HCT116 (cell line): ENCODE data around the gene MMP25. TPM values are rescaled to one million over a fixed set of nuclear protein-coding genes. Genes with fewer than 3 reads are reported as not detected.
A peak's percentile ranks its signal among the peaks of the same experiment; 100 is the strongest.

Source experiments
- ATAC-seq: fragments of 200-7000 bp; cut with Tn5 transposase; 2 replicates; pipeline ENCODE4 v1.9.1; 2020; ENCODE audit warnings: mild to moderate bottlenecking, moderate library complexity
- BruUV-seq: library from RNA; stranded (reverse); fragments of 400-500 nt; replicated peaks from 2 replicates; lab custom pipeline; 2021; lab: Mats Ljungman, UMichigan
- CTCF ChIA-PET: fragments of 300-600 bp; sonication (Branson Sonifier 250); formaldehyde crosslinking; loops from one replicate; lab custom pipeline; 2021; ENCODE audit warnings: antibody characterized with exemption; lab: Charles Lee
- POLR2A ChIA-PET: fragments of 300-600, 350-600 bp; sonication (Branson Sonifier 250); formaldehyde crosslinking; loops from one replicate; lab custom pipeline; 2021; ENCODE audit warnings: antibody characterized with exemption; lab: Charles Lee
- RAD21 ChIA-PET, 2 experiments: fragments of 300-600 bp; sonication (Branson Sonifier 250); formaldehyde crosslinking; loops; one replicate each; lab custom pipeline; 2023; ENCODE audit warnings: low total read pairs in 2 of 2; ENCODE audit not compliant: uncharacterized antibody in 2 of 2, unreplicated experiment in 2 of 2, low non-redundant PET in 1 of 2; lab: Charles Lee
- DNase-seq: peaks from one replicate; pipeline ENCODE4 v3.0.0-alpha.2; 2010; ENCODE audit warnings: low read depth, low spot score
- H2AFZ ChIP-seq: fragments of 200-600 bp; shearing (Covaris generic), sonication (generic); 2 replicates; pipeline ENCODE4 v1.6.1; 2017; ENCODE audit warnings: low read depth, mixed run types, mixed read lengths, antibody characterized with exemption, low read length; ENCODE audit not compliant: poor library complexity, severe bottlenecking
- H3K27ac ChIP-seq: 2 replicates; pipeline ENCODE4 v1.5.1; 2012; ENCODE audit warnings: low read depth, low read length
- H3K27me3 ChIP-seq: fragments of 200-600 bp; sonication (generic); 2 replicates; pipeline ENCODE4 v1.6.1; 2016; ENCODE audit warnings: mixed run types, low read length, mixed read lengths; ENCODE audit not compliant: insufficient read depth
- H3K36me3 ChIP-seq, 2 experiments: fragments of 200-500 bp in 1 of 2; fragments of 200-600 bp in 1 of 2; sonication (Bioruptor generic) in 1 of 2; sonication (generic) in 1 of 2; 2 replicates each; pipeline versions ENCODE4 v1.5.1 to v1.6.1; 2014 to 2016; ENCODE audit warnings: low read length in 2 of 2, inconsistent platforms in 1 of 2, mixed read lengths in 1 of 2, mixed run types in 1 of 2; ENCODE audit not compliant: insufficient read depth in 2 of 2, control insufficient read depth in 1 of 2
- H3K4me1 ChIP-seq, 2 experiments: fragments of 200-600 bp in 1 of 2; sonication (generic) in 1 of 2; 2 replicates each; pipeline versions ENCODE4 v1.5.1 to v1.6.1; 2012 to 2017; ENCODE audit warnings: low read length in 2 of 2, inconsistent platforms in 1 of 2, mild to moderate bottlenecking in 1 of 2, mixed read lengths in 1 of 2, mixed run types in 1 of 2, moderate library complexity in 1 of 2; ENCODE audit not compliant: insufficient read depth in 2 of 2, control insufficient read depth in 1 of 2
- H3K4me2 ChIP-seq: fragments of 200-600 bp; sonication (generic); 2 replicates; pipeline ENCODE4 v1.6.1; 2017; ENCODE audit warnings: mixed run types, low read length, mixed read lengths
- H3K4me3 ChIP-seq, 2 experiments: fragments of 200-600 bp in 1 of 2; sonication (generic) in 1 of 2; replicated peaks in 1 of 2; 2 replicates each; pipeline ENCODE4 v1.5.1; 2011 to 2016; ENCODE audit warnings: low read length in 2 of 2, control low read depth in 1 of 2, low read depth in 1 of 2, mild to moderate bottlenecking in 1 of 2, mixed read lengths in 1 of 2, mixed run types in 1 of 2
- H3K79me2 ChIP-seq: fragments of 200-600 bp; sonication (generic); 2 replicates; pipeline ENCODE4 v1.6.1; 2017; ENCODE audit warnings: mild to moderate bottlenecking, mixed run types, low read length, moderate library complexity, mixed read lengths; ENCODE audit not compliant: insufficient read depth
- H3K9ac ChIP-seq: fragments of 200-600 bp; sonication (generic); 2 replicates; pipeline ENCODE4 v1.6.1; 2016; ENCODE audit warnings: low read length, mixed read lengths
- H3K9me2 ChIP-seq: fragments of 200-600 bp; sonication (generic), shearing (Covaris generic); 2 replicates; pipeline ENCODE4 v1.6.1; 2017; ENCODE audit warnings: mixed run types, mild to moderate bottlenecking, moderate library complexity; ENCODE audit not compliant: insufficient read depth
- H3K9me3 ChIP-seq, 2 experiments: fragments of 200-500 bp in 1 of 2; fragments of 200-600 bp in 1 of 2; sonication (Bioruptor generic) in 1 of 2; sonication (generic) in 1 of 2; 2 replicates each; pipeline ENCODE4 v1.6.1; 2014 to 2017; ENCODE audit warnings: low read length in 2 of 2, mixed read lengths in 2 of 2, inconsistent platforms in 1 of 2, low read depth in 1 of 2, mild to moderate bottlenecking in 1 of 2, mixed run types in 1 of 2, moderate library complexity in 1 of 2; ENCODE audit not compliant: control insufficient read depth in 1 of 2, insufficient read depth in 1 of 2
- H4K20me1 ChIP-seq: fragments of 200-600 bp; sonication (generic), shearing (Covaris generic); 2 replicates; pipeline ENCODE4 v1.6.1; 2017; ENCODE audit warnings: mixed run types, mild to moderate bottlenecking, moderate library complexity; ENCODE audit not compliant: insufficient read depth
- CTCF ChIP-seq, 3 experiments: fragments of 200-600 bp in 1 of 3; sonication (generic) in 1 of 3; IDR thresholded peaks in 2 of 3; conservative IDR thresholded peaks in 1 of 3; 2 replicates each; pipeline ENCODE4 v1.5.1; 2012 to 2017; ENCODE audit warnings: low read depth in 2 of 3, low read length in 2 of 3, antibody characterized with exemption in 1 of 3, borderline replicate concordance in 1 of 3, control low read depth in 1 of 3, mild to moderate bottlenecking in 1 of 3, mixed read lengths in 1 of 3, mixed run types in 1 of 3, moderate library complexity in 1 of 3; ENCODE audit not compliant: insufficient read depth in 1 of 3
- EGR1 ChIP-seq: IDR thresholded peaks from 2 replicates; pipeline ENCODE4 v1.6.1; 2012; ENCODE audit warnings: low read depth
- RAD21 ChIP-seq: IDR thresholded peaks from 2 replicates; pipeline ENCODE4 v1.6.1; 2012; ENCODE audit warnings: low read depth, mild to moderate bottlenecking
- SIN3A ChIP-seq: IDR thresholded peaks from 2 replicates; pipeline ENCODE4 v1.6.1; 2012; ENCODE audit warnings: low read depth
- ZFX ChIP-seq: fragments of 450-650 bp; IDR thresholded peaks from 2 replicates; pipeline ENCODE4 v1.6.1; 2017
- intact Hi-C: fragments of 100-400 bp; cut with micrococcal nuclease; formaldehyde crosslinking; loops from 2 replicates; pipeline ENCODE4 v1.10.0; 2022
- total RNA-seq: library from RNA; stranded (reverse); gene quantifications from one replicate; pipeline ENCODE4 v1.2.1, GENCODE V29; 2021; ENCODE audit not compliant: unreplicated experiment

MMP25 gene
- total RNA-seq, 1 experiment from 2014 or later: 2.5 TPM

- TF ChIP-seq CTCF (IDR thresholded peaks at IDR 0.05 in 2 of 3, conservative IDR thresholded peaks at IDR 0.05 in 1 of 3; ENCODE audit: borderline replicate concordance in 1 of 3, insufficient read depth in 1 of 3, low read depth in 2 of 3, low read length in 2 of 3): no peak
- TF ChIP-seq ZFX: no peak
- no peak for TF ChIP-seq EGR1
Measured at GRCh38 chr16:3020604-3021448, 25.5 kb upstream of the MMP25 start (continued).

GRCh38 chr16:3021449-3022207 is 24.7 kb upstream of the MMP25 start:
- Histone ChIP-seq H4K20me1 (no peaks in the 10 kb centered on the region), H3K4me2 (peak overlapping the region; percentile 86), H3K79me2 (peaks cover 26% of the 10 kb centered on the region; the same call in 1 of the 2 replicates), H3K27ac (peak overlapping the region; percentile 100), H2AFZ (no peak overlapping the region), H3K4me1 (peaks cover 27 to 56% of the 10 kb centered on the region in 2 experiments), H3K27me3 (no peaks in the 10 kb centered on the region), H3K9ac (peak overlapping the region; percentile 99), H3K9me2 (no peaks in the 10 kb centered on the region), H3K4me3 (peak overlapping the region; percentile 94 to 95), H3K36me3 (peaks cover 5 to 25% of the 10 kb centered on the region in 2 experiments; a peak in 2 of 4 replicates), H3K9me3 (no peaks in the 10 kb centered on the region)
- ChIA-PET CTCF (interaction anchor here (1.0 to 6.1 kb wide), 5 partner anchors 10 to 39 kb away, joined by 3 to 39 read pairs (median 12); no protein-coding TSS in a partner anchor), RAD21 (interaction anchor here in 1 of 2 experiments (0.7 kb wide), 1 partner anchor 10 kb away, joined by 3 read pairs; no protein-coding TSS in a partner anchor), POLR2A (interaction anchor here (0.6 to 8.2 kb wide), 15 partner anchors 8 to 866 kb away, joined by 3 to 188 read pairs (median 5); partner anchors contain the start of genes CLDN9, KREMEN2, PAQR4 and PKMYT1)
- TF ChIP-seq SIN3A: no peak
- peak in 1 of 3 experiments; percentile 37; a peak in 2 of 6 replicates for TF ChIP-seq CTCF (IDR thresholded peaks at IDR 0.05 in 2 of 3, conservative IDR thresholded peaks at IDR 0.05 in 1 of 3; ENCODE audit: borderline replicate concordance in 1 of 3, insufficient read depth in 1 of 3, low read depth in 2 of 3, low read length in 2 of 3)
- TF ChIP-seq RAD21: no peak
- TF ChIP-seq EGR1: no peak
- TF ChIP-seq ZFX: no peak
- intact Hi-C loops: loop anchor here (5.0 kb wide), 2 partner anchors 39 to 864 kb away; partner anchors contain the start of genes PKMYT1 and TRAF7
- no TSS peak for BruUV-seq
- DNase-seq: peak; percentile 82
- ATAC-seq: peak; percentile 36
